HG03442 (cell line): Measurements from ENCODE around the gene SLCO3A1.

ENCODE experiments used
- ATAC-seq: cut with Tn5 transposase; IDR thresholded peaks from one replicate; pipeline ENCODE4 v1.9.1; 2021; ENCODE audit warnings: mild to moderate bottlenecking, moderate library complexity; ENCODE audit not compliant: unreplicated experiment

The SLCO3A1 gene

DNA sequence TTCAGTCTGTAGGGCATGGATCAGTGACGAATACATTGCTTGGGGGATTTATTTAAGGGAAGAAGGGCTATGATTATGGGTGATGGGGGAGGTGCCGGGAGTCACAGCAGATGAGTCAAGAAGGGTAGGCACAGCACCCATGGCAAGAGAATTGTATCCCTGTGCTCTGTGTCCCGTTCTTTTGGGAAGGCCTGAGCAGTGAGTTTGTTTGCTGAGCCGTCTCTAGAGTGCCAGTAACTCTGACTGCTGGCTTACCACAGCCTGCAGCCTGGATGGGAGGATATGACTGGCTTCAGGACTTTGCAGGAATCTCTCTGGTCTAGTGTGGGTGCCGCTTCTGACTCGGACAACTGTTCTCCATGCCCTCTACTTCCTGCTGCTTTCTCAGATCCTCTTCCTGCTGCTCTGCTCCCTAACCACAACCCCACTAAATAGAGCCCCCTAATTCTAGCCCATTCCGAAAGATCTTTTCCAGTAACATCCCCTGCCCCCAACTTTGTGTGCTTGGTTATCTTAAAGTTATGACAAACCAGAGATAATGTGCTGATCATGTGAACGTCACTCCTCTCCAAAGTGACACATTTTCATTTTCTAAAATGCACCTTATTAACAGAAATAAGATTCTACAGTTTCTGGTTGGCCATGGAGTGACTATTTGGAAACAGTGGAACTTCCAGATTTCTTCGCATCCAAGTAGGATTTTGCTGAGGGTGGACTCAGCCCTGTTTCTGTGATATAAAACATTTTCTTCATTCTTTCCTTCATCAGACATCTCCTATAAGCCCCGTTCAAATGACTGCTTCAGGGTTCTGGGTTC, 239.0 kb downstream of the SLCO3A1 start:
- no peak for ATAC-seq

DNA sequence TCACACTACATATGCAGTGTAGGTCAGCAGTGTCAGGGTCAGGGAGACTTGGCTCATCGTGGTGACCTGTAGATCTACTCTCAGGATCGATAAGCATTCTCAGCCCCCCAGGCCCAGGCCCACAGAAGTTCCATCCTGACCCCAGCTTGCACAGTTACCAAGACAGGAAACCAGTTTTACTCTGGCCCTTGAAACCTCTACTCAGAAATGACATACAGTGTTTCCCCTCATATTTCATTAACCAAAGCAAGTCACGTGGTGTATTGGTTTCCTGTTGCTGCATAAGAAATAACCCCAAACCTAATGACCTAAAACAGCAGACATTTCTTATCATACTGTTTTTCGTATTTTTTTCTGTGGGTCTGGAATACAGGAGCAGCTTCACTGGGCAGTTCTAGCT, 242.2 kb downstream of the SLCO3A1 start:
- ATAC-seq = peak; percentile 74

DNA sequence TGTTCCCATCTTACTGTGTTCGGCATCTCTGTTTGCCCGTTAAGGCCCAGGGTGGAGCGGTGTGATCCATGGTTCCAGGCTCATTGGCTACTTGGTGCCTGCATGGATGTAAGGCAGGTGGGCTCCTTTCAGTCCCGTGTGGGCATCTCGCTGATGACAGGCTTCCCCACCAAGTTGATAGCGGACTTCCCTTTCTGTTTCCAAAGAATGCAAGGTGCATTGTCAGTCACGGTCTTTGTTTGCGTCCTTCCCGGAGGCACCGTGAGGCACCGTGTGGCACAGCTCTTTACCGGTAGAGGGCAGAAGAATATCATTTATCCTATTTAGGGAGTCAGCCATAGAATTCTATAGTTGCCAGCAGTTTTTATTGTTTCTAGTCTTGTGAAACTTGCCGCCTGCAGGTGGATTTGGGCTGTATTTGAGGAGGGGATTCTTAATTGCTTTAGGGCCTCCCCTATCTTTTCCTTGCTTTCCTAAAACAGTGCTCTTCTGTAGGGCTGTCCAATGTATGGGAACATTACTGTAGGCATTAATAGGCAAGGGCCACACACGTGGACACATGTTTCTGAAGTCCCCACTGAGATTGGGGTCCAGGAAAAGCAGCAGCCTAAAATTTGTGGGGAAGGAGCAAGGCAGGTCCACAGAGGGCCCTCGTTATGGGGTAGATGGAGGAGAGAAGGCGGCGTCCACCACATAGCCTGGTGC, 244.1 kb downstream of the SLCO3A1 start:
- ATAC-seq = peak; percentile 55

DNA sequence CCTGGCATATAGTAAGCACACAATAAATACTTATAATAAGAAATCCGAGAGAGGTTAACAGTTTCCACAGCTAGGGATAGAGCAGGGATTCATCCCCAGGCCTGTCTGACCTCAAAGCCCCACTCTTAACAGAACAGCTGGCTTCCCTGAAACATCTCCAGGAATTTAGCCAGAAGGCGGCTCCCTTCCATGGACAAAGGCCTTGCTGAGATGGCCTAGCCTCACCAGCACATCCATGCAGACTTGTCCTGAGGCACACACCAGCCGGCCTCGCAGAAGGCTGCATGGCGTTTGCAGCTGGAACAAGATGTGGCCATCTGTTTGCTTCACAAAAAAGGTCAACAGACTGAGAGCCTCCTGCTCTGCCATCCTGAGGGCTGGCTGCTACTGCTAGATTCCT, 245.4 kb downstream of the SLCO3A1 start:
- no peak for ATAC-seq

DNA sequence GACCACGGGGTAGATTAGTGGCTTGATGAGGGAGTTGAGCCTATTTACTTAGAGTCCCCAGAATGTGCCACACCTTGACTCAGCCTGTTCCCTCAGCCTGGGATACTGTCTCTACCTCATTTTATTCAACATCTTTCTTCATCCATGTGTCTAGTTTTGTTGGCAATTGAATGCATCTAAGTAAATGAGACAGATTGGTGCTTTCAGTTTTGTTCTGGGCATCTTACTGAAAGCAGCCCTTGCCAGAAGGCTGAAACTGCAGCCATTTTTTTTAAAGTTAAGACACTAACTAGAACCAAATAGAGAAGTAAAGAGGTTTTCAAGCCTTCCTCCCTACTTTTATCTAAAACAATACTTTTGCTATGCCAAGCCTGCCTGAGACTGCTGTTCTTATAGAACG, 246.8 kb downstream of the SLCO3A1 start:
- ATAC-seq = no peak

DNA sequence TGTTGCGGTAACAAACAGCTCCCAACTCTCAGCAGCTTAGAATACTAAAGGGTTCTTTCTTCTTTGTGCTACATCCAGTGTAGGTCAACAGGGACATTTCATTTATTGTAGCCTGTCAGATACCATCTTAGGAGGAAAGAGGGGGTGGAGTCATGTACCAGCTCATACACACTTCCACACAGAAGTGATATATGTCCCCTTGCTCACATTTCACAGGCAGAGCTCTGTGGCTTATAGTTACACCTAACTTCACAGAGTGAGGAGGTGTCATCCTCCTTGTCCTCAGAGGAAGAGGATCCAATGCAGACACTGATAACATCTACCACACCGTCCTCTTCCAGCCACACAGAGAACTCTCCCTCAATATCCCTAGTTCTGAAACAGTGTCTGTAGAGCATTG, 247.2 kb downstream of the SLCO3A1 start:
- ATAC-seq = no peak

DNA sequence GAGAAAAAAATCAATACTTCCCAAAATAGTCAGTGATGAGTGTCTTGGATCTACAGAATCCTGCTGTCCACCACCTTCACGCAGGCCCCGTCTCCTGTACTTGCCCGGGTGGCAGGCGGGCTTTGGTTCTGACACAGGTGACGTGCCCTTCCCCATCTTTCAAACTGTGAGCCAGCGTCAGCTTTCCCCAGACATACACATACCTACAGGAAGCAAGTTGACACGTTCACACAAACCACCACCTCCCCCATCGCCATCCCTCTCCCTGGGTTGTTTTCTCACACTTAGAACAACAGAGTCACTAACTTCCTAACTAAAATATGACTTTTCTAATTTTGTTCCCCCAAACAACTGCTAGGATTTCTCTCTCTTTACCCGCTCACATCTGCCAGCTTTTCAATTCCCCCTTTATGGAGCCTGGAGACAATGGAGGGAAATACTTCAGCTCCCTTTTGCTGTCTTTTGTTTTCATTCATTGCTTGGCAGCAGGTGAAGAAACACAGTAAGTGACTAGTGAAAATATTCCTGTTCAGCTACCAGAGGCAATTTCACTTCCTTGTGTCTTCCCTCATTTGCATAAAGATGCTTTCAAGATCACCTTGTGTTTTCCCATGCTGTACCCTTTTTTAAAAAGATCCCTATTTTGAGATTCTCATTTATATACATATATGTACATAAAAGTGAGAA, 248.3 kb downstream of the SLCO3A1 start:
- ATAC-seq = peak; percentile 45

DNA sequence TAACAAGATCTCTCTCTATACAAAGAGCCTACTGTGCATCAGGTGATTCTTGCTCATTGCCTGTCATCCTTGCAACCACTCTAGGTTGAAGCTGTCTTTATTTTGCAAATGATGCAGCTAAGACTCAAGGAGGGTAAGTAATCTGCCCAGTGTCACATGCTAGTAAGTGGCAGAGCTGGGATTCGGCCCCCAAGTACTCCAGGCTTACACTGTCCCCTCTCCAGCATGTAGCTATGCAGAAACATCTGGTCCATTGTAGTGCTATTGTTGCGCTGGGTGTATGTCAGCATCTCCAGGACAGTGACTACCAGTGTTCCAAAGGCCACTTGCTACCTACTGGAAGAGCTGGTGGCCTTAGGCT, 248.9 kb downstream of the SLCO3A1 start:
- ATAC-seq = peak; percentile 26

DNA sequence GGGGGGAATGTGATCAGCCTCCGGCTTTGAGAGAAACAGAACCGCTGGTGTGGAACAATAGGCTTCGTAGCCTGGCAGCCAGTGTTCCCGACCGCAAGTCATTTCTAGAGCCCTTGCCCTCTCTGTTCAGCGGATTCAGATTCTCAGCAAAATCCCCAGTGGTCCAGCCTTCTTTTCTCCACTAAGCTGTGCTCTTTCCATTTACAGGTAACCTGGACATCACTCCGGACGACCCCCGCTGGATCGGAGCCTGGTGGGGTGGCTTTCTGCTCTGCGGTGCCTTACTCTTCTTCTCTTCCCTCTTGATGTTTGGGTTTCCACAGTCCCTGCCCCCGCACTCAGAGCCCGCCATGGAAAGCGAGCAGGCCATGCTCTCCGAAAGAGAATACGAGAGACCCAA, 250.6 kb downstream of the SLCO3A1 start:
- ATAC-seq = no peak

DNA sequence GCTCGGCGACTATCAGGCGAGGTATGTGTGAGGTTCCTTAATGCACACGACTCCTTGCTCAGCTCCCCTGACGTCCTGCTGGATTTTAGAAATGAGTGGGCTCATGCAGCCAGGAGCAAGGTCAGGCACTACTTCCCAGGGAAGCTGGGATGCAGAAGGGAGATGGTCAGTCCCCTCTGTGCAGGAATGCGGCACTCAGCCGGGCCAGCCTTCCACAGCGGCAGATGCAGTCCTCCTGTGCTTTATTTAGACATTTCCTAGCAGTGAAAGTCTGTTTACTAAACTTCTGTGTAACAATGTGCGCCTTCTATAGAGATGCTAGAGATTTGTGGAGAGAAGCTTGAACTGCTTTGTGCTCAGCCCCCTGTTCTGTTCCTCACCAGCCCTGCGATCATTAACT, 252.1 kb downstream of the SLCO3A1 start:
- ATAC-seq = no peak

DNA sequence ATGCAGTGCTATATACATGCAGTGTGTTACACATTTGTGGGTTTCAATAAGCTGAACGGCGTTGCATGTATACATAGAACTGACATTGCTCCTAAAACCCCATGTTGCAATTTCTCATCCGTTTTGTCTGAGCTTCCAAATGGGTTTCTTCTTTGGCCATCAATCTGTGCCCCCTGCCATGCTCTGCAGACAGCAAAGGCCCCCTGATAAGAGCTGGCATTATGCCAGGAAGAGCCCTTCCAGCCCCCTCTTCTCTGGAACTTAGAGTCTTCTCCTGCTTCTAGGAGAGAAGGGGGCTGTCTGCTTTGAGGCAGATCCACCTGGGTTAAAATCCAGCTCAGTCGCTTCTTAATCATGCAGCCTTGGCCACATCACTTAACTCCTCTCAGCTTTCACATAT, 254.0 kb downstream of the SLCO3A1 start:
- ATAC-seq = no peak

DNA sequence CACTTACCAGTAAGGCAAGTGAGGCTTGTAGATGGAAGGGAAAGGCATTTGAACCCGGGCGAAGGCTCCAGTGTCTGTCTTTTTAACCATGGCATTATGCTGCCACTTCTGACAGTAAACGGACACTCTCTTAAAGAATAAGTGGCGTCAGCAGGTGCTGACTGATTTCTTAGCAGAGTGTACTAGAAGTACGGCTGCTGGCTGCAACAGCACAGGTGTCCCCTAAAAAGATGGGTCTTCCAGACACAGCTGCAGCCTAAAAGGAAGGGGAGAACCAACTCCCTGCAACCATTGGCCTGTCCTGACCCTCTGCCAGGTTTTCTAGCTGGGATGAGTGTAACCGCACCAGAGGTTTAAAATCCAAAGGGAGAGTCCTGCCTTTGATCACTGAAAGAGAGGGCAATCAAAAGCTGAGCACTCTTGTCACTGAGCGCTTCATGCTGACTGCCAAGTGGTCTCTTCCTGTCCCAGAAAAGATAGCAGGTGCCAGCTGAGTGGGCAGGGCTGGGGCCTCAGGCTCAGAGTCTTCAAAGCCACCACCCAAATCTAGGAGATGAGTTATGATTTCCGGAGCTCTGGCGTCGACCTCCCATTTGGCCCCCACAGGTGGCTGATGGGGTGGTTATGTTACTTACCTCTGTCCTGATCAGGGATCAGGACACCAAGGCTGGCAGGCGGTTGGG, 255.8 kb downstream of the SLCO3A1 start:
- no peak for ATAC-seq

DNA sequence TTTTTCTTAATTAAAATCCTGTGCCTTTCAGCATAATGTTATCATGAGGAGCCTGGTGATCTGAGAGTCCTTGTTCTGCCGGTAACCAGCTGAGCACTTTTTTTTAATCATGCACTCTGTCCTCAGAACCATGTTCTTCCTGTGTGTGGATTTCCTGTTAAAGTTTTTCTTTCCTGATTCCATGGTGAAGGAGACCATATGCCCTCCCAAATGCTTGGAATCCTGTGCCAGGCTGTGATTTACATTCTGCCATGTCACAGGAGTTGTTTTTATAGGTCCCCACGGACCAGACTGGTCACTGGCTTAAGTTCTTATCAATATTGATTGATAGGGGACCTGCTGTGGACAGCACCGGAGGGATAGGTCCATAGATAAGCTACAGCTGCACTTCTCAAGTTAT, 257.8 kb downstream of the SLCO3A1 start:
- no peak for ATAC-seq

DNA sequence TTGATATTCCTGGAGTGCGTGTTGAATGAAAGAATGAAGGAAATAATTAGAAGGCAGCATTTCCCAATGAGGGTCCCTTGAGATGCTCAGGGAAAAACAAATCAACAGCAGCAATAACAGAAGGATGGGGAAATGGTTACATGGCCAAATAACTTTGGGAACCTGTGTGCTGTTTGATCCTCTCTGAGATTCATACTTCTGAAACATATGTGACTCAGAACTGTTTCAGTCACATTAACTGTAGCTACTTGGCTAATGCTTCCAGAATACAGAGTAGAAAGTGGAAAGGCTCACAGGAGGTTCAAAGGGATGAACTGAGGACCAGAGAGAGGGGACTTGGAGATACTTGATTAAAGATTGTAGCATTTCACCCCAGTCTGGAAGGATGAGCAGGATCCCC, 258.2 kb downstream of the SLCO3A1 start:
- ATAC-seq = no peak

DNA sequence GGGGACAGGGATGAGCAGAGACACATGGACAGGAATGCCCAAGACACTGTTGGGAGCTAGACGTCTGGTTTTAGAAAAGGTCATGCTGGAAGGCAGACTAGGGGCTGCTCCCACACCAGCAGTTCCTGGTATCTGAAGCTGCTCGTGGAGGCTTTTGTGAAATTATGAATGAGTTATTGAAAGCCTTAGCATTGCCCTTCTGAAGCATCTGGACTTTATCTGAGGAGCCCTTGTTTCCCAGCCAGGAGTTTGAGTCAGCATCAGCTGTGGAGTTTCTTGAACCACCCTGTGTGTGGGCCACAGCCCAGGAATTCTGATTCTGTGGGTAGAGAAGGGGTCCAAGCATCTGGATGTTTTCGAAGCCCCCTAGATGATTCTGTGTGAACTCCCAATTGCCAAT, 258.7 kb downstream of the SLCO3A1 start:
- no peak for ATAC-seq

DNA sequence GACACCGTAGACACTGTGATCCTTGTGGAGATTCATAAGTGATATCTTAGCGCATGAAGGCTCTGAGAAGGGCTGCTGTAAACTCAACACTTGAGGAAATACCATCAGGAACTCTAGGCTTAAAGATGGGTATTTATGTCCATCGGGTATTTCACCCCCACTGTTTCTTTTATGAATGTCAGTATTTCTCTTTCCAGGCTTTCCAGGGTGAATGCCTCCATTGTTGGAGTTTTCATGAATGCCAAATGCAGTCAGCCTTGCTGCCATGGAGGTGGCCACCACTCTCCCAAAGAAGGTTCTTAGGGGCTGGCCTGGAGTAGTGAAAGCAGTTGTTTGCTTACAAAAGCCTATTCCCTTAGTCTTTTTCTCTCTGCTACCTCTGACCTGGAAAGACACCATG, 259.2 kb downstream of the SLCO3A1 start:
- ATAC-seq = no peak

DNA sequence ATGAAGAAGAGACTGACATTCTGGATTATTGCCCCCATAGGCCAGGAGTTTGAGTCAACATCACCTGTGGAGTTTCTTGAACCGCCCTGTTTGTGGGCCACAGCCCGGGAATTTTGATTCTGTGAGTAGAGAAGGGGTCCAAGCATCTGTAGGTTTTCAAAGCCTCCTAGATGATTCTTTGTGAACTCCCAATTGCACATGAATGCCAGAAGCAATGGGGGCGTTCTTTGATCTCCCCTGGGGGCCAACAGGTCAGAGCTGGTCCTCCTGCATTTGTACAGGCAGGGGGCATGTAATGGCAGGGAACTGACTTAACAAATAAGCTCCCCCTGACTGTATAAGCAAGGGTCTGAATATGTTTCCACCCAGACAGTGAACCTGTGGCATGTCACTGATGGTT, 260.3 kb downstream of the SLCO3A1 start:
- no peak for ATAC-seq

DNA sequence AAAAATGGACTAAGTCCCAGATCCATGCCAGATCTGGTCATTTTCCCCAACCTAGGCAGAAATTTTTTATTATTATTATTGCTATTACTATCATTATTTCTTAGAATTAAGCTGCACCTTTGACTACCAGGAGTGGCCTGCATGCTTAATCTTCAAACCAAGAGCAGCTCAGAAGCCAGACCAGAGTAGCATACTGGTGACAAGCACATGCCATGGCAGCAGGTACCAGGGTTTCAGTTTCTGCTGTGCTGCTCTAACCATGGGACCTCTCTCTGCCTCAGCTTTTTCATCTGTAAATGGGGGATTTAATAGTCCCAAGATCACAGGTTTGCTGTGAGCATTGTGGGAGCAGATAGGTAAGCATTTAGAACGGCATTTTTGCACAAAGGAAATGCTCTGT, 262.3 kb downstream of the SLCO3A1 start:
- ATAC-seq = no peak

DNA sequence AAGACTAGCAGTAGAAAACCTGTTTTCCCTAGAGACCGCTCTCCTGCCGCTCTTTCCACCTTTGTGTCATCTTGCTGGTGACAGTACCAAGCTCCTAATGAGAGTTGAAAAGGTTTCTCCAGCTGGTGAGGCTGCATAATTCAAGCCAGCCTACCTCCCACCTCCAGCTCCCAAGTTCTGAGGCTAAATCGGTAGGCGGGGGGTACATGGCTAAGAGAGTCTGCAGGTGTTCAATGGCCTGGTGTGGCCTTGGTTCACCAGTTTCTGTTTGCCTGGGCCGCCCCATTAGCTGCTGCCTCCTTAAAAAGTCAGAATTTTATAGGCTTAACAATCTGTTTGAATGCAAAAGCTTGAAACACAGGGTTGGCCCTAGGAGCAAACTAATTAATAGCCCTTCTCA, 262.8 kb downstream of the SLCO3A1 start:
- ATAC-seq = no peak

DNA sequence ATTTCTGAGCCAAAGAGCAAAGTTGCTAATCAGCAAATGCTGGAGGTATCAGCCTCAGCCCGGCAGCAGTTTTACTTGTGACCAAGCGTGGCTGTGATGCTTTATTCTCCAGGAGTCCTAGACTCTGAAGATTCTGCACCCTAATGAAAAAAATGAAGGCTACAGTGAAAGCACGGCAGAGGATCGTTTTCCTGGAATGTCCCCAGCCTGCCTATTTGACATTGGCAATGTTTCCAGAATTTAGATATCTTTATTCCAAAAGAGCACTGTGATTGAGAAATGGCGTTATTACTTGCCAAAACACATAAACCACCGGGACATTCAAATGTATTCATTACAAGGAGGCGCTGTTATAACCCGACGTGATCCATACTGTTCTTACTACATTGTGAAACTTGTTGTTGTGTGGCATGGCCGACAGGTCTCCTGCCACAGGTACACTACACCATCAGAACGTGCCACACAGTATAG, 263.8 kb downstream of the SLCO3A1 start:
- ATAC-seq = no peak

DNA sequence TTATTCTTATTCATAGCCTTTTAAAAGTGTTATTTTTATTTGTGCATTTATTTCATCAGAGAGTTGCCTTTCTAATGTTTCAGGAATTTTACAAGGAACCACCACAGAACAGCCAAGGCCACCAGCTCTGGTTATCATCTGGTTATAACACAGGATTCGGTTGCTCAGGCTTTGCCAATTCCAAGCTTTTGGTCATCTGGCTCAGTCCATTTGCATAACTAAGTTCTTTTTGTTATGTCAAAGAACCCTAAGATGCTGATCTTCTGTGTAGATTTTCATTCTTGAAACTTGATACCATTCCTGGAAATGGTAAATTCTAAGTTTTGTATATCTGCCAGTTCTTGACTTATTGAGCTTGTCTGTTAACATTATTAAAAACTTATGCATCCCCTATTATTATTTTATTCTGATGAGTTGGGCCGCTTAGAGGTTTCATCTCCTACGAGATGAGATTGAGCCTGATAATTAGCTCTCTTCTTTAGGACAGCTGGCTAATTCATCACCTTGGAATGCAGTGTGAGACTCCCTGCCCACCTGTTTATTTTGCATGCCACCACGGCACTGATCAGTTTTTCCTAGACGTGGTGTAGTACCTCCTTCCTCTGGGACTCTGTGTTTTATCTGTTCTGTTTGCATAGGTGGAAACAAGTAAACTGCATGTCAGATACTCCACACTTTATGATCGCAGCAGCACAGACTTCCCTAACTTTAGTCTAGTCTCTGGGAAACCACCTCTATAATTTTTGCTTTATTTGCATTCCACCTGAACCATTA, 264.8 kb downstream of the SLCO3A1 start:
- ATAC-seq = no peak
